Measurements from ENCODE around the gene ENDOV.

The ENDOV gene

GRCh38 chr17:80465327-80465974 is 50.5 kb downstream of the ENDOV start:
- H3K27ac ChIP-seq (ENCODE audit: low read length) = no peak overlapping the region
- no peaks in the 10 kb centered on the region for H3K36me3 ChIP-seq (ENCODE audit: control insufficient read depth, low read depth, low read length)
- no peaks in the 10 kb centered on the region for H3K9me3 ChIP-seq (ENCODE audit: control insufficient read depth, low read depth, low read length)
- no peaks in the 10 kb centered on the region for H3K4me1 ChIP-seq (ENCODE audit: control insufficient read depth, low read depth, low read length)
- H3K9ac ChIP-seq (ENCODE audit: low read length) = no peak overlapping the region
- peaks cover 47% of the 10 kb centered on the region for H3K27me3 ChIP-seq (ENCODE audit: control insufficient read depth, insufficient read depth, low read length)
- H3K4me3 ChIP-seq (ENCODE audit: low read length) = no peak overlapping the region

GRCh38 chr17:80466188-80466705 is 51.3 kb downstream of the ENDOV start:
- peaks cover 49% of the 10 kb centered on the region for H3K27me3 ChIP-seq (ENCODE audit: control insufficient read depth, insufficient read depth, low read length)
- no peak overlapping the region for H3K27ac ChIP-seq (ENCODE audit: low read length)
- H3K4me3 ChIP-seq (ENCODE audit: low read length) = no peak overlapping the region
- no peaks in the 10 kb centered on the region for H3K36me3 ChIP-seq (ENCODE audit: control insufficient read depth, low read depth, low read length)
- no peaks in the 10 kb centered on the region for H3K4me1 ChIP-seq (ENCODE audit: control insufficient read depth, low read depth, low read length)
- no peak overlapping the region for H3K9ac ChIP-seq (ENCODE audit: low read length)
- H3K9me3 ChIP-seq (ENCODE audit: control insufficient read depth, low read depth, low read length) = no peaks in the 10 kb centered on the region

- Histone ChIP-seq H3K4me3 (ENCODE audit: low read length) (no peak overlapping the region), H3K9ac (ENCODE audit: low read length) (no peak overlapping the region), H3K27me3 (ENCODE audit: control insufficient read depth, insufficient read depth, low read length) (peaks cover 66% of the 10 kb centered on the region), H3K4me1 (ENCODE audit: control insufficient read depth, low read depth, low read length) (no peaks in the 10 kb centered on the region), H3K36me3 (ENCODE audit: control insufficient read depth, low read depth, low read length) (no peaks in the 10 kb centered on the region), H3K9me3 (ENCODE audit: control insufficient read depth, low read depth, low read length) (no peaks in the 10 kb centered on the region), H3K27ac (ENCODE audit: low read length) (no peak overlapping the region)
Observed at GRCh38 chr17:80468242-80468641, 53.3 kb downstream of the ENDOV start.

- Histone ChIP-seq H3K27me3 (ENCODE audit: control insufficient read depth, insufficient read depth, low read length) (peaks cover 73% of the 10 kb centered on the region), H3K4me3 (ENCODE audit: low read length) (no peak overlapping the region), H3K9ac (ENCODE audit: low read length) (no peak overlapping the region), H3K9me3 (ENCODE audit: control insufficient read depth, low read depth, low read length) (no peaks in the 10 kb centered on the region), H3K4me1 (ENCODE audit: control insufficient read depth, low read depth, low read length) (no peaks in the 10 kb centered on the region), H3K36me3 (ENCODE audit: control insufficient read depth, low read depth, low read length) (no peaks in the 10 kb centered on the region), H3K27ac (ENCODE audit: low read length) (no peak overlapping the region)
Observed at GRCh38 chr17:80468781-80469493, 54.0 kb downstream of the ENDOV start.

- no peaks in the 10 kb centered on the region for H3K9me3 ChIP-seq (ENCODE audit: control insufficient read depth, low read depth, low read length)
- no peak overlapping the region for H3K9ac ChIP-seq (ENCODE audit: low read length)
- no peak overlapping the region for H3K27ac ChIP-seq (ENCODE audit: low read length)
- H3K4me3 ChIP-seq (ENCODE audit: low read length) = no peak overlapping the region
- H3K4me1 ChIP-seq (ENCODE audit: control insufficient read depth, low read depth, low read length) = no peaks in the 10 kb centered on the region
- peaks cover 80% of the 10 kb centered on the region for H3K27me3 ChIP-seq (ENCODE audit: control insufficient read depth, insufficient read depth, low read length)
- H3K36me3 ChIP-seq (ENCODE audit: control insufficient read depth, low read depth, low read length) = no peaks in the 10 kb centered on the region
Observed at GRCh38 chr17:80469667-80470066, 54.7 kb downstream of the ENDOV start.

GRCh38 chr17:80470603-80471002 is 55.6 kb downstream of the ENDOV start:
- no peaks in the 10 kb centered on the region for H3K36me3 ChIP-seq (ENCODE audit: control insufficient read depth, low read depth, low read length)
- no peak overlapping the region for H3K27ac ChIP-seq (ENCODE audit: low read length)
- no peak overlapping the region for H3K4me3 ChIP-seq (ENCODE audit: low read length)
- H3K27me3 ChIP-seq (ENCODE audit: control insufficient read depth, insufficient read depth, low read length) = peaks cover 89% of the 10 kb centered on the region
- no peak overlapping the region for H3K9ac ChIP-seq (ENCODE audit: low read length)
- H3K4me1 ChIP-seq (ENCODE audit: control insufficient read depth, low read depth, low read length) = no peaks in the 10 kb centered on the region
- H3K9me3 ChIP-seq (ENCODE audit: control insufficient read depth, low read depth, low read length) = no peaks in the 10 kb centered on the region

GRCh38 chr17:80471922-80472321 is 57.0 kb downstream of the ENDOV start:
- Histone ChIP-seq H3K9me3 (ENCODE audit: control insufficient read depth, low read depth, low read length) (no peaks in the 10 kb centered on the region), H3K4me3 (ENCODE audit: low read length) (no peak overlapping the region), H3K4me1 (ENCODE audit: control insufficient read depth, low read depth, low read length) (no peaks in the 10 kb centered on the region), H3K9ac (ENCODE audit: low read length) (no peak overlapping the region), H3K36me3 (ENCODE audit: control insufficient read depth, low read depth, low read length) (no peaks in the 10 kb centered on the region), H3K27me3 (ENCODE audit: control insufficient read depth, insufficient read depth, low read length) (peaks cover 97% of the 10 kb centered on the region), H3K27ac (ENCODE audit: low read length) (no peak overlapping the region)

- Histone ChIP-seq H3K4me1 (ENCODE audit: control insufficient read depth, low read depth, low read length) (no peaks in the 10 kb centered on the region), H3K9ac (ENCODE audit: low read length) (no peak overlapping the region), H3K36me3 (ENCODE audit: control insufficient read depth, low read depth, low read length) (no peaks in the 10 kb centered on the region), H3K27ac (ENCODE audit: low read length) (no peak overlapping the region), H3K9me3 (ENCODE audit: control insufficient read depth, low read depth, low read length) (no peaks in the 10 kb centered on the region), H3K4me3 (ENCODE audit: low read length) (no peak overlapping the region), H3K27me3 (ENCODE audit: control insufficient read depth, insufficient read depth, low read length) (peaks cover 97% of the 10 kb centered on the region)
Observed at GRCh38 chr17:80472996-80473395, 58.0 kb downstream of the ENDOV start.

- Histone ChIP-seq H3K9me3 (ENCODE audit: control insufficient read depth, low read depth, low read length) (no peaks in the 10 kb centered on the region), H3K36me3 (ENCODE audit: control insufficient read depth, low read depth, low read length) (no peaks in the 10 kb centered on the region), H3K27ac (ENCODE audit: low read length) (no peak overlapping the region), H3K27me3 (ENCODE audit: control insufficient read depth, insufficient read depth, low read length) (peaks cover 97% of the 10 kb centered on the region), H3K4me1 (ENCODE audit: control insufficient read depth, low read depth, low read length) (no peaks in the 10 kb centered on the region), H3K4me3 (ENCODE audit: low read length) (no peak overlapping the region), H3K9ac (ENCODE audit: low read length) (no peak overlapping the region)
Observed at GRCh38 chr17:80473701-80474100, 58.7 kb downstream of the ENDOV start.

GRCh38 chr17:80474231-80474960 is 59.4 kb downstream of the ENDOV start:
- no peaks in the 10 kb centered on the region for H3K4me1 ChIP-seq (ENCODE audit: control insufficient read depth, low read depth, low read length)
- no peaks in the 10 kb centered on the region for H3K9me3 ChIP-seq (ENCODE audit: control insufficient read depth, low read depth, low read length)
- H3K36me3 ChIP-seq (ENCODE audit: control insufficient read depth, low read depth, low read length) = no peaks in the 10 kb centered on the region
- H3K27ac ChIP-seq (ENCODE audit: low read length) = no peak overlapping the region
- no peak overlapping the region for H3K9ac ChIP-seq (ENCODE audit: low read length)
- peak overlapping the region; percentile 16 for H3K4me3 ChIP-seq (ENCODE audit: low read length)
- peaks cover 97% of the 10 kb centered on the region for H3K27me3 ChIP-seq (ENCODE audit: control insufficient read depth, insufficient read depth, low read length)

- Histone ChIP-seq H3K9me3 (ENCODE audit: control insufficient read depth, low read depth, low read length) (no peaks in the 10 kb centered on the region), H3K4me1 (ENCODE audit: control insufficient read depth, low read depth, low read length) (no peaks in the 10 kb centered on the region), H3K9ac (ENCODE audit: low read length) (no peak overlapping the region), H3K36me3 (ENCODE audit: control insufficient read depth, low read depth, low read length) (no peaks in the 10 kb centered on the region), H3K27ac (ENCODE audit: low read length) (no peak overlapping the region), H3K27me3 (ENCODE audit: control insufficient read depth, insufficient read depth, low read length) (peaks cover 99% of the 10 kb centered on the region), H3K4me3 (ENCODE audit: low read length) (peak overlapping the region; percentile 16)
Observed at GRCh38 chr17:80474961-80475909, 60.3 kb downstream of the ENDOV start.
